Right forelimb (tissue), 1 donor: ENCODE data around the gene ZNF2.

Experiments used
- DNase-seq: peaks from one replicate; pipeline ENCODE4 v3.0.0-alpha.2; 2018

ZNF2 gene

DNA sequence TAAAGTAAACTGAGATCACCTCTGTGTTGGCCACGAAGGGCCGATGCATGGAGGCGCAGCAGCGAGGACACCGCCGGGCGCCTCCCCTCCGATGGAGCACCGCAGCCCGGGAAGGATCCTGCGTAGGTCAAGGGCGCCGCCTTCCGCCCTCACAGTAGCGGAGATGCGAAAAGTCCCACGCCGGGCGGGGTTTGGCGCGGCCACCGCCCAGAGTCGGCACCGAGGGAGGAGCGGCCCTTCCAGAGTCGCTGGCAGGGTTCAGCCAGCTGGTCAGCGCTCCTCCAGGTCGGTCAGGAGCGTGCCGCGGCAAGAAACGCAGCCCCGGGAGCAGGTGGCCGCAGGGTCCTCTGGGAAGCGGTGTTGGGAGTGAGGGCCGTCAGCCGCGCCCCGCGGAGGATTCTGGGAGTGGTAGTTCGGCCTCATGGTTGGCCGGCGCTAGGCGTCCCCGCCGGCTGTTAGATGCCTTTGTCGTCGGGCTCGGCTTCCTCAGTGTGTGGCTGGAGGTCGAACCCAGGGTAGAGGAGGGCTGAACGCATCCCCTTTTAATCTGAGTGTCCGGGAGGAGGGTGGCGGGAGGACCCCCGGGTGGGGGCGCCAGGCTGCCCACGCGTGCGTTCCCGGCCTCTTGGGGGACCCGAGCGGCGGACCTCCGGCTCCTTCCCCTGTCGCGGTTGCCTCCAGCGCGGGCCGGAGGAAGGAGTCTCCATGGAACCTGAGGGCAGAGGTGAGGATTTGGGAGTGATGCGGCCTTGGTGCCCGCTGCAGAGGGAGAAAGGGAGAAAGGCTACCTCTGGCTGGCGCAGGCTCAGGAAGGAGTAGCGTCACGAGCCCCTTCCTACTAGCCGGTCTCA lies 41.7 kb downstream of the ZNF2 start, which contains the start of gene ZNF892:
Gene ZNF892 (plus strand): TSS at position 411 of the 851 bp plus-strand sequence. CDS start 295 bp downstream, at position 706.
- DNase-seq = peak; percentile 94

- no peak for DNase-seq
Measured at GRCh38 chr2:95208106-95208505, 42.5 kb downstream of the ZNF2 start.

- DNase-seq = no peak
Measured at GRCh38 chr2:95215018-95215612, 49.5 kb downstream of the ZNF2 start.

GRCh38 chr2:95220449-95220848 lies 54.8 kb downstream of the ZNF2 start:
- no peak for DNase-seq

GRCh38 chr2:95225658-95226057 lies 60.0 kb downstream of the ZNF2 start:
- DNase-seq = no peak

- DNase-seq = peak; percentile 63
Measured at GRCh38 chr2:95231723-95232122, 66.1 kb downstream of the ZNF2 start.

- DNase-seq = no peak
Measured at GRCh38 chr2:95232232-95232631, 66.6 kb downstream of the ZNF2 start.
